ENCODE measurements around the gene SF3B1.

GRCh38 chr2:197425550-197425949 is 9.3 kb downstream of the SF3B1 start:
- no peak for TF ChIP-seq CTCF (IDR thresholded peaks at IDR 0.05)
- TF ChIP-seq POLR2A (IDR thresholded peaks at IDR 0.05) = no peak

Data from Peyer's patch (tissue), 4 donors.